ENCODE results near the gene TWIST2.

The TWIST2 gene

GRCh38 chr2:238955648-238956531, 108.0 kb downstream of the TWIST2 start:
- no peak for DNase-seq (ENCODE audit: low read depth in 2 of 2)

DNA sequence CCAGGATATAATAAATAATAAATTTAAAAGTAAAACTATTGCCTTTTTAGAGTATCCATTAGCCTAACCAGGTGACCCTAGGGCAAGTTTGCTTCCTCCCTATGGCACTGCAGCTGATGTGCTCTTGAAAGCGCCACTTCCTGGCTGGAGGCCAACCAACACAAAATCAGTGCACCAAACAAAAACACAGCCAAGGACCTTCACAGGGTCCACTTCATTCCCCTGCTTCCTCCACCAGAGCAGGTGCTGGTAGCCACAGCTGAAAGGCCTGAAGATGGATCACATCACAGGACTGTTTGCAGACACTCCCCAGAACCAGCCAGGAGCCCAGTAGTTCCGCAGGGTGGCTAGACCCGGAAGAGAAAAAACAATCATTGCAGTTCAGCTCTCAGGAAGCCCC, 108.8 kb downstream of the TWIST2 start:
- no peak for DNase-seq (ENCODE audit: low read depth in 2 of 2)
